ENCODE data around the gene AMPD1.

Gene AMPD1

GRCh38 chr1:114695430-114696058 lies at the start of gene AMPD1:
Gene AMPD1 (minus strand): TSS chr1:114695546. CDS start chr1:114695471, 75 bp downstream.
- no peak for FAIRE-seq

- FAIRE-seq: no peak
Measured at GRCh38 chr1:114741963-114742746, 46.8 kb upstream of the AMPD1 start.

DNA sequence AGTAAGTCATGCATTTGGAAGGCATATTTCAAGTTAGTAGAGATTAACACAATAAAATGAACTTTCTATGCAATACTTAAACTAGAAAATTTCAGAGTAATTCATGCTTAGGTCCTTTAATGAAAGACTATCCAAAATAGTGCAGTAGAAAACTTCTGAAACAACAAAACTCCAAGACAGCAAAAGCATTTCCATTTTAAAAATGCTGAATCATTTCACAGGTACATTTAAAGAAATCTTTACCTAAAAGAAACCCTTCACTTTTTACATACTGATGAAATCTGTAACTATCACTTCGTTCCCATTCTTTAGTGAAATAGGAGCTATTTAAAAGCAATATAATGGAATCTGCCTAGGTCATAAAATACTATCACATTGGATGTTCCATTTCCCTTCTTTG lies 45.0 kb upstream of the AMPD1 start:
- FAIRE-seq: no peak

- no peak for FAIRE-seq
Measured at GRCh38 chr1:114737314-114737849, 42.0 kb upstream of the AMPD1 start.

GRCh38 chr1:114735479-114735878 lies 40.1 kb upstream of the AMPD1 start:
- no peak for FAIRE-seq

DNA sequence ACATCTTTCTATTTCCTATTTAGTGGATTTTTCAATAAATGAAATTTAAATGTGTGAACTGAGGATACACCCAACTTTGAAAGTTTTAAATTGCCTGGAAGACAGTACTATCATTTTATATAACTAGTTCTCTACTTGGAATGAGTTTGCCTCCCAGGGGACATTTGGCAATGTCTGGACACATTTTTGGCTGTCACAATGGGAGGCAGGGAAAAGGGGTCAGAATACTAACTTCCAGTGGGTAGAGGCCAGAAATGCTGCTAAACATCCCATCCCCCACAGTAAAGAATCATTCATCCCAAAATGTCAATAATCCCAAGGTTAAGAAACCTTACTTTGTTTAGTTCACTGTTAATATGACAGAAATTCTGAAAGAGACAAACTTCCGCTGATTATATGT lies 34.4 kb upstream of the AMPD1 start:
- no peak for FAIRE-seq

DNA sequence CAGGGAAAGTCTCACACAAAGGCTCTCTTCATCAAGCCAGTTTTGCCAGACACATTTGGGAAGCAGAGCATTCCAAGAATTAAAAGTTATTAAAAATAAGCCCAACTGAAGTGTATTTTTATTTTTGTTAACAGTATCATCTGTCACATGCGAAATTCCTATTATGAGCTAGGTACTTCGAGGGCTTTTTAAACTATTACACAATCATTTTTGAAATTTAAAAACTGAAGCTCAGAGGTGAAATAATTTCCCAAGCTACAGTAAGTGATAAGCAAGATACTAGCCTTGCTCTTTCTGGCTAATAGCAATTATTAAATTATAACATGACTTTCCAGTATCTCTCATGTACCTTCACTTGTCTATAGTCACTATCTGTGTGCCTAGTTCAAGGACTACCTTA lies 33.2 kb upstream of the AMPD1 start:
- no peak for FAIRE-seq

DNA sequence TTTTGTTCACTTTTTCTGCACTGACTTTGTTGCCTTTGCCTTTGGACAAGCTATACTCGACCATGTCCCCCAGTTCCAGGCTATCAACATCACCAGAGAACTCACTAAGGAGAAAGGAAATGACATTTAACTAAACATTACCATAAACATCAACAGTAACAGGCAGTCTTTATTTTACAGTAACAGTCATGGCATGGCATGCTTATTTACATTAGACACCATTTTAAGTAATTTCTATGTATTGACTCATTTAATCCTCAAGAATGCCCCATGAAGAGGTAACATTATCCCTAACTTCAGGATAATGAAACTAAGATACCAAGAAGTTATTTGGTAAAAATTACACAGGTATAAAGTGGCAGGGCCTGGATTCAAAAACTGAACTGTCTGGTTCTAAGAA lies 29.9 kb upstream of the AMPD1 start:
- no peak for FAIRE-seq

DNA sequence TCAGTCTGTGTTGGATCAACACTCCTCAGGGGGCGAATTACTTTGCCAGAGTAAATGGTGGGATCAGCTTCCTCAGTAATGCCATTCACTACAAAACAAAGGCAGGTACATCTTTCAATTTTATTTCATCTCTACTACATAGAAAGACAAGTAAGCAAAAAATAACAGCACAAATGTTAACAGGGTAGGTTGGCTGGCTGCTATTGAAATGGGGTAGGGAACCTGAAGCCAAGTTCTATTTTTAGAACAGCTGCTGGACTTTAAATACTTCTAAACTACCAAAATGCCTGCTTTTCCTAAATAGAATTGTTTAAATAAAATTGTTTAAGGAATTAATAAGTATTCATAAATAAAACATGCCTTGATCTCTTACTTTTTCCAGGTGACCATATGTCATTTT lies 28.6 kb upstream of the AMPD1 start:
- no peak for FAIRE-seq

DNA sequence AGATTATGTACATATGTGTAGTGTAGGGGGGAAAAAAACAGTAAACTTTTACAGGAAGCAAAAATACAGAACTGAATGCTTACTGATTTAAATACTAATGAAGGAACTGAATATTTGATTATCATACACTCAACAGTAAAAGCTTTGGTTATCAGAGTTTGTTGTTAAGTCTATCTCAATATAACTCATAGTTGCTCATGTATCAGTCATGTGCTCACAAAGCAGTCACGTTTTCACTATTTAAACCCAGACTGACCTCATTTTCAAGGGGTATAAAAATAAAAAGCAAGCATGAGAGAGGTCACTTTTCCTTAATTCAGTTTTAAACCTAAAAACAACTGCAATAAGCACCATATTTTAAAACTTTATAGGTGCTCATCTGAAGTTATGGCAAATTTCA lies 28.1 kb upstream of the AMPD1 start:
- FAIRE-seq: no peak

GRCh38 chr1:114720492-114720891 lies 25.1 kb upstream of the AMPD1 start:
- FAIRE-seq: no peak

DNA sequence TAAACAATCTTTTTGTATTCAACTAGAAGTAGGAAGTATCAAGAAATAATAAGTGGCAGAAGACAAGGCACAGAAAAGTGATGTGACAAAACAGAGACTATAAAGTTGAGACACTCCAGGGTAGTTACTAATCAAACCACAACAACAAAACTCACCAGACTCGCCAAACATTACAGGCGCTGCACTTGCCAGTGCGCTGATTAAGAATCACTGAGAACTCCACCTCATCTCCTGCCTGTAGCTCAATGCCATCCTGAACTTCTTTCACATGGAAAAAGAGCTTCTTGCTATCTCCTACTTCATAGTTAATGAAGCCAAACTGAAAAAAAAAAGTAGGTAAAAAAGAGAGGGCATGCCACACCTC lies 24.1 kb upstream of the AMPD1 start:
- FAIRE-seq: no peak

GRCh38 chr1:114718661-114719423 lies 23.5 kb upstream of the AMPD1 start:
- FAIRE-seq: no peak

GRCh38 chr1:114716304-114717170 lies 21.2 kb upstream of the AMPD1 start, which contains the start of gene NRAS:
Gene NRAS (minus strand): TSS chr1:114716771. CDS start chr1:114716160, 611 bp downstream.
- no peak for FAIRE-seq

DNA sequence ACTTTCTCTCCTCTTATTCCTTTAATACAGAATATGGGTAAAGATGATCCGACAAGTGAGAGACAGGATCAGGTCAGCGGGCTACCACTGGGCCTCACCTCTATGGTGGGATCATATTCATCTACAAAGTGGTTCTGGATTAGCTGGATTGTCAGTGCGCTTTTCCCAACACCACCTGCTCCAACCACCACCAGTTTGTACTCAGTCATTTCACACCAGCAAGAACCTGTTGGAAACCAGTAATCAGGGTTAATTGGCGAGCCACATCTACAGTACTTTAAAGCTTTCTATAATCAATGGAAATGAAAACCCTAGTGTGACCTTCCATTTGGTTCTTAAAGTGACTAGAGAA lies 20.6 kb upstream of the AMPD1 start:
- FAIRE-seq: no peak

GRCh38 chr1:114712977-114713376 lies 17.6 kb upstream of the AMPD1 start:
- no peak for FAIRE-seq

DNA sequence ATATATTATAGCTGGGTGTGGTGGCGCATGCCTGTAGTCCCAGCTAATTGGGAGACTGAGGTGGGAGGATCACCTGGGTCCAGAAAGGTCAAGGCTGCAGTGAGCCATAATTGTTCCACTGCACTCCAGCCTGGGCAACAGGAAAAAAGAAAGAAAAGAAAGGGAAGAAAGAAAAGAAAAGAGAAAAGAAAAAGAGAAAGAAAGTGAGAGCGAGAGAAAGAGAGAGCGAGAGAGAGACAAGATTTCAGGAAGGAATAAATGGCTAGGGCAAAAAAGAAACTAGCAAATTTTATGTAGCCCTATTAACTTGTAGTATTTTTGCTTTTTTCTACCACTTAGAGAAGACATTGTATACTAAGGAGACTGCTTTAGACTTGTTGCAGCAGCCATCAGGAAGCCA lies 15.0 kb upstream of the AMPD1 start:
- no peak for FAIRE-seq

DNA sequence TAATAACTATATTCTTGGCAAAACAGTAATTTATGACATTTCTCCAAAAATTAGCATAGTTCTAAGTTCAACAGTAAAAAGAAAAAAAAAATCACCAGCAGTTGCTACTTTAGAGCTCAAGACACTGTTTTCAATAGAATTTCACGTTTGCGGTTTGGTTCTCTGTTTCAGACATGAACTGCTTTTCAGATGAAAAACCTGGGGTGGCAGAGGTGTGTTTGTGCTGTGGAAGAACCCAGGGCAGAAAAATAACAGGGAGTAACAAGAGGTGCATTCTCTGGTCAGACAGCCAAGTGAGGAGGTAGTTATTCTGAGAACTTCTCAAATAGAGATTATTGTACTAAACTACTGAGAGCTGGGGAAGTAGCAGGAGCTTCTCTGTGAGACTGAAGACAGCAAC lies 12.3 kb upstream of the AMPD1 start:
- FAIRE-seq: no peak

DNA sequence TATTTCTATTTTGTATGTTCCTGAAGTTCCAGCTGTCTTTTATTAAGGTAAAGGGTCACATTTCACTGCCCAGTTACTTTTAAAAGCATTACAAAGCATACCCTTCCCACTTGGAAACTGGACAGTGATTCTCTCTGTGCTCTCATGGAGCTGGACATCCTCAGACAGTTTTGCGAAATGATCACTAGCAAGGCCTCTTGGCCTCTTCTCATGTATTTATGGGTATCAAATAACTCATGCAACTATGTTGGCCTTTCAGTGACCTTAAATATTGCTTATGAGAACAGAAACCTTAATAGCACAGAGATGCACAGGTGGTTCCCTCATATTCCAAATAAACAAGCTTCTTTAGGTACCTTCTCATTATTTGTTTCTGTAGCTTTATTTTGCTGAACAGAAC lies 7.9 kb upstream of the AMPD1 start:
- no peak for FAIRE-seq

DNA sequence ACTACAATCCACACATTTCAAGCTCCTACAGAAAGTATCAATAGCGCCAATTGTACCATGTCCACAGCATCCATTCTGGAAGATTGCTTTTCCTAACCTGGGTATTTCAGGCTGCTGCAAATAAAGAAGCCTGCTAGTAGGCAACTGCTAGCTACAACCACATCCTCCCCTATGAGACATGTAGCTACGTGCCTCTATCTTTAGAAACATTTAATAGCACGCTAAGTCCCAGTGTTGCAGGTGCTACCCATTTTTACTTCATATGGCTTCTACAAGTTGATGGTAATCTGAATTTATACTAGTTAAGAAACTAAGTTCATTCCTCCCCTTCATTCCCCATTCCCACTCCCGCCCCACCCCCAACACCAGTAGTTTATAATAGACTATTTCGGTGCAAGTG lies 7.4 kb upstream of the AMPD1 start:
- FAIRE-seq: no peak

DNA sequence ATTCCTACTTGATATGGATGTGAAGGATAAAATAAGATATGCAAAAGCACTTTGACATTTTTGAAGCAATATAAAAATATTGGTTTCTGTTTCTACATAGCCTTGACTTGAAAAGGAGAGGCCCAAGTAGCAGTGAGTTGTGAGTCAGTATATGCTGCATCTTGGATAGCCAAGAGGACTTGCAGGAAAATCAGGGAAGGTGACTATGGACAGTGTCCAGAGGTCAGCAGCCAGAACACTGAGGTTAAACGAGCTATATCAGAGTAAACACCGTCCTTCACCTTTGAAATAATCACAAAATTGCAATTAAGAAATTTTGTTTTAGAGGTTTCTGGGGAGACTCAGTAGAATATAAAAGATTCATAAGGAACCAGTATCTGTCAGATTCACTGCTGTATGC lies 6.6 kb upstream of the AMPD1 start:
- FAIRE-seq: no peak

DNA sequence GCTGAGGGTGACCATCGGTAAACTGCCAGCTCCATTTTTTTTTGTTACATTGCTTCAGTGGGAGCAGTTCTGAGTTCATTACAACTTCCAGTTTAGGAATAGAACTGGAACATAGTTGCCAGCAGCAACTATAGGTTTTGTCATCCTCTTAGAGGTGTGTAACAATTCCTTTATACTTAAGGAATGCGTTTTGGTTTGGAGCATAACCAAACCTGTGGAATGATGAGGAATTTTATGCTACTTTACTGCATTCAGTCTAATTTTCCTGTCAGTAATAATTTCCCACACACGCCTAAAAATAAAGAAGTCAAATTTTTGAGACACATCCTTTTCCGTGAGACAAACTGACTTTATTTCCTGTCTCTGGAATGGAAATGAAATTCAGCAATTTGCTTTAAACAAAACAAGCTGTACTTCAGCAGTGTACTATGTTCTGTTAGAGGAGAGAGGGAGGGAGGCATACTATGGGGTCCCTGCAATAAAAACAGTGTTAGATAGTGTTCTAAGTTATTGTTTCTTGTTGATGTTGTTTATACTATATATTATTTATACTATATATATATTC lies 4.8 kb upstream of the AMPD1 start:
- no peak for FAIRE-seq
